HUDEP-2 (cell line): ENCODE results near the gene SDK2.

Experiments used
- DNase-seq, 76 experiments: peaks; one replicate each; lab custom pipeline; 2025; ENCODE audit not compliant: unreplicated experiment in 76 of 76; lab: John Stamatoyannopoulos, UW

SDK2 gene

DNA sequence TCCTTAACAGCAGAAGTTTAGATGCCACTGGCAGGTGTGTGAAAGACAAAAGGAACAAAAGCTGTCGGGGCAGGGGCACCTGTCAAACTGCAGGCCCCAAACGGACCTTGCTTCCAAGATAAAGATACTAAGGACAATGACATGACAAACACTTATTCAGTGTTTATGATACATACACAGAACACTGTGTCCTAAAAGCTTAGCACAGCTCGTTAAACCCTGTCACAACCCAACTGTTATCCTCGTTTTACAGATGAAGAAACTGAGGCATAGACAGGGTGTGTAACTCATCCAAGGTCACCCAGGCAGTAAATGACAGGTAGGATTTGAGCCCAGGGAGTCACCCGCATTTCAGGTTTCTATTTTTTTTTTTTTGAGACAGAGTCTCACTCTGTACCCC lies 9.6 kb downstream of the SDK2 start:
- DNase-seq, result no peak

DNA sequence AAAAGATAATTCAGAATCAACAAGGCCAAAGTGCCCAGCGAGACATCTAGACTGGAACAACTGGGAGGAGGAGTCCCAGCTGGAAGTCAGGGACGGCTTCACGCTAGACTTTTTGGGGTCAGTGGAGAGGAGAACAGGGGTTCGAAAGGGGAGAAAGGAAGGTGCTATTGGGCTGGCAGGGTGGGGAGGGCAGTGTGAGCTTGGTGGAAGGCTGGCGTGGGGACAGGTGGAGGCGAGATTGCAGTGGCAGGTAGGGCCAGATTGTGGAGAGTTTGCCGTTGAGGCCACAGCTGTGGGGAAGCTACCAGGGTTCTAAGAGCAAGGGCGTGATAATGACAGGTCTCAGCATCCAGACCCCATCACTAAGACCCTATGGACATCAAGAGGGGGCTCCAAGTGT lies 10.5 kb downstream of the SDK2 start:
- DNase-seq, result no peak

DNA sequence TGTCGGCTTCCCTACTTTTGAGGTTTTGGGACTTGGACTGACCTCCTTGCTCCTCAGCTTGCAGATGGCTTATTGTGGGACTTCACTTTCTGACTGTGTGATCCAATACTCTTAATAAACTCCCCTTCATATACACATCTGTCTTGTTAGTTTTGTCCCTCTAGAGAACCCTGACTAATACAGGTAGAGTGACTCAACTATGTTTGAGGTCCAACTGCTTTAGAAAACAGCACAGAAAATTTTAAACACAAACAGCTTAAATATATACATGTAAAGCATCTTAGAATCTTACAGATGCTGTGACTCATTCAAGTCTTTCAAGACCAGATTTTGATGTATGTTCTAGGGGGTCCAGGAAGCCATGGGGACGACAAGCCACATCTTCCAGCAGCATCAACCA lies 11.7 kb downstream of the SDK2 start:
- no peak for DNase-seq

DNA sequence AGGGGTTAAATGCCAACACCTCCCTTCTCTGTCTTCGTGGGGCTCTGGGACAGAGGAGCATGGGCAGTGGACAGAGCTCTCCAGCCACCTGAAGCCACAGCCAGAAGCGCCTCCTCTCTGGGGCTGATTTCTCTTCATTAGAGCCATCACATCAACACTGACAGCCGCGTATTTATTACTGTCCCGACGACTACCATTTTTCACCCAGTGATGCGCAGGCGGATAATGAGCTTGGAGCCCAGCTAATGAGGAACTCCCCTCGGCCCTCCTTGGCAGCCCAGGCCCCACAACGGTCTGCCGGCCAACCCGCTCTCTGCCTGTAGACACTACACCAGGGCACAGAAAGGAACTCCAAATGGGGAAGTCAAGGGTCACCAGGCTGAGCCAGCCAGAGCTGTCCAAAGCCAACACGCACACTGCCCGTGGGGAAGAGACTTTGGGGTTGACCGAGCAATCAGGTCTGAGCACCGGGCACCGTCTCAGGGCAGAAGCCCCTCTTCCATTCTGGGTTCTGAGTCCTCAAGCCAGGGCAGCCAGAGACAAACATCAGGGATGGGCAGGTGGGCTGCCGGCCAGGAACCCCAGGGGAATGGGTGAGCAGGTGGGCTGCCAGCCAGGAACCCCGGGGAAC lies 13.2 kb downstream of the SDK2 start:
- no peak for DNase-seq

DNA sequence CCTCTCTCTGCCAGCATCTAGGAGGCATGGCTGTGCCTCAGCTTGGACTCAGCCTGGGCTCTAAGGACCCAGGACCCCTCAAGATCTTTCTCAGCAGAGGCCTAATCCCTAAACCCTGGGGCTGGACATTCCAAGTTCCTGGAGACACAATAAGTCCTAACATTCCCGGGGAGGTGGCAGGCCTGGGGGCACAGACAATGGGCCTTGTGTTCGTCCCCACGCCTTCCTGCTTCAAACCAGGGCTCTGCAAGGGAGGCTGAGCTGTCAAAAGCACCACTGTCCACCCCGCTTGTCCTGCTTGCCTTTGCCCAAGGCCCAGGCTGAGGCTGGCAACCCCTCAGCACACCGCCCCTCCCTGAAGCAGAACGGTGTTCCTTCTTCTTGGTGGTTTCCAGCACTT lies 13.7 kb downstream of the SDK2 start:
- no peak for DNase-seq

GRCh38 chr17:73628642-73629552 lies 15.3 kb downstream of the SDK2 start:
- no peak for DNase-seq

GRCh38 chr17:73625991-73626673 lies 18.1 kb downstream of the SDK2 start:
- DNase-seq, result no peak

GRCh38 chr17:73625006-73625405 lies 19.2 kb downstream of the SDK2 start:
- DNase-seq, result no peak

DNA sequence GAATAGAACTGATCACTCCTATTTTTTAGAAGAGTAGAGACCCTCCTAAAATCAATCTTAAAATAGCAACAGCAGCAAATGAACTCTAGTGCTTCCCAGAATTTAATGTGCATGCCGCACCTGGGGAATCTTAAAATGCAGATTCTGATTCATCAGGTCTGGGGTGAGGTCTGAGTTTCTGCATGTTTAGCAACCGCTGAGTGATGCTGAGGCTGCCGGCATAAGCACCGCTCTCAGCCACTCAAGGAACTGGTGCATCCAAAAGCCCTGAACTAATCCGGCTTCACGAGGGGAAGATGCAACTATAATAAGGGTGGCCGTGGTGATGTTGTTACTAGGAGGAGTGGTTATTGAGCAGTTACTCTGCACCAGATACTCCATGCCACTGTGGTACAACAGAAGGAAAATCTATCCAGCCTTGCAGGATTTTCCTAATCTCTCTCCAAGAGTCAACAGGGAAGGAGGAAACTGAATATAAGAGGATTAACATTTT lies 19.7 kb downstream of the SDK2 start:
- no peak for DNase-seq

DNA sequence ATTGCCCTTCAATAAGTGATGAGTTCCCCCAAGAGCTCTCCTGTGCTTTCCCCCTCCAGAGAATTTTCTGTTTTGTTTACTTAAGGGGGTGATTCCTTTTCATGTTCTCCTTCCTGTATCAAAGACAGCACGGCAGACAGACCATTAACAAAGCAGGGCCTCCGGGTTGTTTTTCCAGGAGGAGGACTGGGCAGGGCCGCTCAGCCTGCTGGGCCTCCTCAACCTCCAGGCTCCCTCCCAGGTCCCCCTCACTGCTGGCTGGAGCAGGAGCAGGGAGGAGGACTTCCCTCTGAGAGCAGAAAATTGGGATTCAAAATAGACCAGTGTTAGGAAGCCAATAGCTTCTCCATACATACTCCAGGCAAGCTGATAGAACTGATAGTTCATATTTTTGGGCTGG lies 20.4 kb downstream of the SDK2 start:
- DNase-seq, result no peak

- no peak for DNase-seq
Observed at GRCh38 chr17:73623247-73623646, 21.0 kb downstream of the SDK2 start.

GRCh38 chr17:73622381-73622780 lies 21.9 kb downstream of the SDK2 start:
- DNase-seq, result no peak

- no peak for DNase-seq
Observed at GRCh38 chr17:73621685-73622084, 22.6 kb downstream of the SDK2 start.

DNA sequence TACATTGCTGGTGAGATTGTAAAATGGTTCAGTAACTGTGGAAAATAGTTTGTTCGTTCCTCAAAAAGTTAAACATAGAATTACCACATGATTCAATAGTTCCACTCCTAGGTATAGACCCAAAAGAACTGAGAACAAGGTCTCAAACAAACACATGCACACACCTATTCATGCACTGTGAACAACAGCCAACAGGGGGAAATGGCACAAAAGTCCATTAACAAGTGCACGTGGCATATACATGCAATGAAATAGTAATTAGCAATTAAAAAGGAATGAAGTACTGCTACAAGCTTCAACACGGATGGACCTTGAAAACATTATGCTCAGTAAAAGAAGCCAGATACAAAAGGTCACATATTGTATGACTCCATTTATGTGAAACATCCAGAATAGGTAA lies 23.8 kb downstream of the SDK2 start:
- no peak for DNase-seq

DNA sequence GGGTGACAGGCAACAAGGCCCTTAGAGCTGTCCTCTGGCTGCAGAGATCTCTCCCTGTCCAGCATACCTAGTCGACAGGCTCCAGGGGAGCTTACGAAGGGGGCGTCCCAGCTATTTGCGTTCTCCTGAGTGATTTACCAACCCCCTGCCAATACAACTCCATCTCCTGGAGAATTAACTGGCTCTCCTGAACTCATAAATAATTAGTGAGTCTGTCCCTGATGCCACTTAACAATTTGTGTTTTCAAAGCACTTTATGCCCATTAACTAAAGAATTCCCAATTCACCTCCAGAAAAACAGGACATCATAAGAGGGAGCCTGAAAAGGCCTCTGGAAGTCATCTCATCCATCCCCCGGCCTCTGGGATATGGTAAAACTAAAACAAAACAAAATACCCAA lies 26.7 kb downstream of the SDK2 start:
- DNase-seq, result no peak

GRCh38 chr17:73616873-73617404 lies 27.3 kb downstream of the SDK2 start:
- DNase-seq, result no peak

DNA sequence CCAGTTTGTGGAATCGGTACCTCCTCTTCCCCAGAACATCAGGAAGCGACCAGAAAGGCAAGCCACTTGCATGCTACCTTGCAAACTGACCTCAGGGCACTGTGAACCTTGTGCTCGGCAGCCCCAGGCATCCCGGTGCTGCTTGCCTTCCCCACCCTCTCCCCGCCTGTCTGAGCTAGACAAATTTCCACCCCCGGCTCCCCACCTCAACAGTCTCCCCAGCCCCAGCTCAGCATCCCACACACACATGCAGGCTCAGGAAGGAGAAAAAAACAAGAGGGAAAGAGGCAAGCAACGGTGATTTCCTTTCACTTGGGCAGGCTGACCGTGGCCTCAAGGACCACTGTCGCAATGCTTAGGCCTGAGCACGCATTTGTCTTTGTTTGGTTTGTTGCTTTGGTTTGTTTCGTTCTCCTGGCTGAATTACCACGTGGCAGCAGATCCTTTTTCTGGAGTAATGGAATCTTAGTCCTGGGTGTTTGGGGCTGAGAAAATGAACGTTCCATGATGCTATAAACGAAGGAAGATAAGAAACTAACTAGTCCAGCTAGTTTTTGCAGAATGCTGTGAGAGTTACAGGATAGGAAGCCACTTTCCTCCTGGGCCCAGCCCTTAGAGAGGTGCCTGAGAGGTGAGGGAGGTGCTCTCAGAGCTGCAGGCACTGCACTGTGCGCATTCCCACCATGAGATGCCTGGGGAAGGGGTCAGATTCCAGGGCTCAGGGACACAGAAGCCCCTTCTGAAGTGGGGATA lies 27.9 kb downstream of the SDK2 start:
- DNase-seq, result no peak

DNA sequence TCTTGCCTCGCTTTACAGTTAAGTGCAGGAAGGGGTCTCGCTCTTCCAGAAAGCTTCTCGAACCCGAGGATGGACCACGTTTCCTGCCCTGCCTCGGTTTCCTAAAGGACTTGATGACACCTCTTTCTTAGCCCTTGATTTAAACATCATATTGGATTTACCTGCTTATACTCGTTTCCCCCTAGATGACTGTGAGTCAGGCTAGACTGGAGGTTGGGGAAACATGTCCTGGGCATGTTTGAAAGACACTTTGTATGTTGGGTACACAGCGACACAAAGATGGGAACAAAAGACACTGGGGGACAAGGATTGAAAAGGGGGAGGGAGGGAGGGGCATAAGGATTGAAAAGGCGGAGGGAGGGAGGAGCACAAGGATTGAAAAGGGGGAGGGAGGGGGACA lies 30.0 kb downstream of the SDK2 start:
- DNase-seq, result no peak

- no peak for DNase-seq
Observed at GRCh38 chr17:73613271-73614233, 30.7 kb downstream of the SDK2 start.
